Aorta (tissue), 5 donors: ENCODE results near the gene PGGHG. TPM values are rescaled to one million over a fixed set of nuclear protein-coding genes. Genes with fewer than 3 reads are reported as not detected.
"Not testable (repeated sequence)": the region's sequence is repeated elsewhere in the genome, so short reads cannot be mapped to it uniquely, and the experiment has no call there.

Experiments
- ATAC-seq: fragments of 200-7000 bp; cut with Tn5 transposase; one replicate; pipeline ENCODE4 v1.9.1; 2022; ENCODE audit warnings: moderate library complexity; ENCODE audit not compliant: low FRiP score
- DNase-seq, 2 donors: peaks; one replicate each; pipeline ENCODE4 v3.0.0-alpha.2; 2020
- H3K27ac ChIP-seq, 2 donors: one replicate each; pipeline ENCODE4 v1.5.1; 2013; ENCODE audit warnings: low read length in 2 of 2, mild to moderate bottlenecking in 2 of 2, moderate library complexity in 2 of 2, control low read depth in 1 of 2, inconsistent platforms in 1 of 2, low read depth in 1 of 2
- H3K27me3 ChIP-seq, 2 donors: one replicate each; pipeline ENCODE4 v1.6.1; 2013; ENCODE audit warnings: control low read depth in 1 of 2, low read length in 1 of 2, mild to moderate bottlenecking in 1 of 2, moderate library complexity in 1 of 2; ENCODE audit not compliant: insufficient read depth in 2 of 2, control insufficient read depth in 1 of 2
- H3K36me3 ChIP-seq, 2 donors: one replicate each; pipeline ENCODE4 v1.6.1; 2013; ENCODE audit warnings: control low read depth in 1 of 2, low read length in 1 of 2, mild to moderate bottlenecking in 1 of 2; ENCODE audit not compliant: insufficient read depth in 2 of 2, control insufficient read depth in 1 of 2
- H3K4me1 ChIP-seq, 2 donors: one replicate each; pipeline ENCODE4 v1.6.1; 2013; ENCODE audit warnings: low read length in 2 of 2, control low read depth in 1 of 2, mild to moderate bottlenecking in 1 of 2, moderate library complexity in 1 of 2; ENCODE audit not compliant: insufficient read depth in 2 of 2, control insufficient read depth in 1 of 2
- H3K4me3 ChIP-seq, 2 donors: one replicate each; pipeline ENCODE4 v1.5.1; 2013; ENCODE audit warnings: low read length in 2 of 2, control low read depth in 1 of 2, mild to moderate bottlenecking in 1 of 2
- H3K9me3 ChIP-seq: one replicate; pipeline ENCODE4 v1.6.1; 2013; ENCODE audit warnings: mild to moderate bottlenecking, low read length; ENCODE audit not compliant: control insufficient read depth
- WGBS, 2 donors: extraction: QIAGEN DNeasy Blood & Tissue Kit; methylation state at CpG; one replicate each; pipeline ENCODE4 v1.1.7; 2013; 5-methylcytosine and 5-hydroxymethylcytosine counted together
- intact Hi-C, 2 donors: fragments of 100-400 bp; cut with DNase I; formaldehyde crosslinking; loops; one replicate each; pipeline versions ENCODE4 v1.14.2 to v1.15.0; 2022
- polyA plus RNA-seq, 2 donors: library from polyadenylated mRNA; stranded (reverse); fragments of 200-250 nt; gene quantifications; one replicate each; pipeline ENCODE4 v1.2.3, GENCODE V29; 2013
- total RNA-seq, 2 donors: library from RNA; stranded (reverse); fragmentation: NEBNext Ultra II Directional; extraction: Animal tissue kit (Norgen Biotek cat#: 25700); gene quantifications; one replicate each; pipeline ENCODE4 v1.2.1, GENCODE V29; 2021
- donor health status: healthy with polysubstance abuse.
- donor health status: Bipolar disorder and iron deficiency.
- donor health status: DM: no; HTN: no; CAD: no.
- donor health status: DM: no; HTN: no; CAD: no.
- donor health status: DM: yes; HTN: yes; CAD: no.

Gene PGGHG
- total and polyA plus RNA-seq, 4 donors = 23.9 to 197 (median 51.8) TPM

DNA sequence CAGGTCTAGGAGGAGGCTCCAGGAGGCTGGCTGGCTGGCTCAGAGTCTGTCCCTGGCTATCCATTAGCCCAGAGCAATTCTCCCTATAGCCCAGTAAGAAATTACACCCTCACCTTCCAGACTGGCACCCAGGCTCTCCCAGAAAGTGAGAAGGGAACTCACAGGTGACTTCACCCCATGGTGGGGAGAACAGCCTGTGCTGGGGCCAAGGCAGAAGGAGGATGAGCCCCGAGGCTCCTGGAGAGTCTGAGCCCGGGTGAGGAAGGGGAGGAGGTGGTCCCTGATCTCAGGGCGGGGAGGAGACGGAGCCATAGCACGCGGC, 25.6 kb downstream of the PGGHG start:
- H3K36me3 ChIP-seq, H3K27me3 ChIP-seq, ATAC-seq, H3K9me3 ChIP-seq, H3K4me1 ChIP-seq, H3K27ac ChIP-seq, intact Hi-C loops, H3K4me3 ChIP-seq: not testable (repeated sequence)
- 73 to 81% methylated on average over 6 of the region's 6 CpGs for WGBS, 2 donors
- DNase-seq = peak in 1 of 2 donors; percentile 41

DNA sequence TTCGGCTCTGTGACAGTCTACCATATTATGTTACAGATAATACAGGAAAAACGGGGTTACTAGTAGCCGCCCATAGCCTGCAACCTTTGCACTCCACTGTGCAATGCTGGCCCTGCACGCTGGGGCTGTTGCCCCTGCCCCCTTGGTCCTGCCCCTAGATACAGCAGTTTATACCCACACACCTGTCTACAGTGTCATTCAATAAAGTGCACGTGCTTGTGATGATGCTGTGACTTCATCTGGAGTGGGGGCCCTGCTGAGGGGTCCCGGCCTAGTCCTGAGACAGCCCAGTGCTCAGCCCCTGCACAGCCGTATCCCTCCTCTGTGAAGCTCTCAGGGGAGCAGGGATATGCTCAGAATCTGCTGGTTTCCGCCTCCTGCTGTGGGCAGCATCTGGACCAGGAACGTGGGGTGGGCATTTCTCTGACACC, 26.1 kb downstream of the PGGHG start:
- Histone ChIP-seq H3K27me3 (no peaks in the 10 kb centered on the region), H3K36me3 (no peaks in the 10 kb centered on the region), H3K4me1 (no peaks in the 10 kb centered on the region), H3K9me3 (no peaks in the 10 kb centered on the region), H3K27ac (no peak overlapping the region), H3K4me3 (no peak overlapping the region)
- intact Hi-C loops = no loop called here
- peak in 1 of 2 donors; percentile 44 for DNase-seq
- 90 to 94% methylated on average over 9 of the region's 9 CpGs for WGBS, 2 donors
- ATAC-seq = no peak

DNA sequence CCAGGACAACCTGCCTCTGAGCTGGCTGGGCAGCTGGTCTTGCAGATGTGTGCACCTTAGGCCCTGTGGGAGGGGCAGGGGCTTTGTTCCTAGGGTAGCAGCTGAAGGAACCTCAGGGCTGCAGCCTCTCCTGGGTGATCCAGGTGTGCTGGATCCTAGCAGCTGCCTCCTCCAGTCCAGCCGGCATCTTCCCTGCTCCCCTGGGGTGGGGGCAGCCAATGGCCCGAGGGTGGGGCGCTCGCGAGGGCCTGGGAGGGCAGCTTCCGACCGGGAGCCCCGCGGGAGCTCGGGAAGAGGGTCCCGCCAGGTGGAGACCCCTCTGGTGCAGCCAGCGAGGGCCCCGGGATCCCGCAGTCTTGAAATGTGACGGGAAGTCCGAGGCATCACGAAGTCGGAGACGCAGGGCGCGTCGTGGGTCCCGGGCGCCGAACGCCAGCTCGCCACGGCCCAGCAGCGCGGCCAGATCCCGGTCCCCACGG, 26.6 kb downstream of the PGGHG start:
- no peak for ATAC-seq
- Histone ChIP-seq H3K9me3 (no peaks in the 10 kb centered on the region), H3K36me3 (no peaks in the 10 kb centered on the region), H3K27ac (no peak overlapping the region), H3K4me3 (no peak overlapping the region), H3K27me3 (no peaks in the 10 kb centered on the region), H3K4me1 (no peaks in the 10 kb centered on the region)
- WGBS, 2 donors = 63 to 71% methylated on average over 25 to 32 of the region's 32 CpGs
- peak in 1 of 2 donors; percentile 47 for DNase-seq
- intact Hi-C loops = no loop called here

DNA sequence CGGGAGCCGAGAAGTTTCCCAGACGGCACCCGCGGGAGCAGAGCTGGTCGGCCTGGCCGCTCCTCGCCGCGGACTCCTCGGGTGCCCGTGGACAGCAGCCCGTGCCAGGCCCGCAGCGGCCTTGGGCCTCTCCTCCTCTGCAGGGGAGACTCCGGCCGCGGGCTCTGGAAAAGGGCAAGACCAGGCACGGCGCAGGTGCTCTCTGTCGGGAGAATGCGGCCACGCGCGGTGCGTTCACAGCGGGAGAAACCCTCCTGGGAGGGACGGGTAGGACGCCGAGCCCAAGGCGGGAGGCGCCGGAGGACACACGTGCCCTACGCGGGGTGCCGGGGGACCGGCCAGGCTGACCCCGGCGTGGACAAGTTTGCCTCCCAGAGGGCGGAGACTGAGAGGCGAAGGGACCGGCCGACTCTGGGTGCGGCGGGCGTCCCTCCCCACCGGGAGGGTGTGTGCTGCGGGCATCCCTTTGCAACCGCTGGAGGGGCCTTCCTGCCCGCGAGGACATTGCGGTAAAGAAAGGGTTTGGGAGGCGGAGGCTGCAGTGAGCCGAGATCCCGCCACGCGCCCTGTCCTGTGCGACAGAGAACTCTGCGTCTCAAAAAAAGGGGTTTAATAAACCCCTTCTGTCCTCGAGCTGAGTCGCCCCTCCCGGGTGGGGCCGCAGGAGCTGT, 27.2 kb downstream of the PGGHG start:
- Histone ChIP-seq H3K9me3 (no peaks in the 10 kb centered on the region), H3K4me3 (no peak overlapping the region), H3K27ac (no peak overlapping the region), H3K36me3 (no peaks in the 10 kb centered on the region), H3K4me1 (no peaks in the 10 kb centered on the region), H3K27me3 (no peaks in the 10 kb centered on the region)
- DNase-seq (peak in 1 of 2 donors; percentile 81), ATAC-seq (no peak)
- intact Hi-C loops = no loop called here
- 16 to 24% methylated on average over 59 to 64 of the region's 64 CpGs for WGBS, 2 donors

DNA sequence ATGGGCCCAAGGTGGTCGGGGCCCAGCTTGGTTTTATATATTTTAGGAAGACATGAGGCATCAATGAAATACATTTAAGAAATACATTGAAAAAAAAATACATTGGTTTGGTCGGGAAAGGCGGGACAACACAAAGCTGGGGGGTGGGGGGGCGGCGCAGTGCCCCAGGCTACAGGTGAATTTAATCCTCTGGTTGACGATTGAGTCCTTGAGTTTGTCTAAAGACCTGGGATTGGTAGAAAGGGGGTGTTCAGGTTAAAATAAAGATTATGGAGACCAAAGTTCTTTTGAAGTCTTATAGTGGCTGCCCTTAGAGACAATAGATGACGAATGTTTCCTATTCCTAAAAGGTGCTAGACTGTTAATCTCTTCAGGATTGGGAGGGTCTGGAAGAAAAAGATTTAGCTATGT, 28.0 kb downstream of the PGGHG start:
- Histone ChIP-seq H3K27ac (no peak overlapping the region), H3K27me3 (no peaks in the 10 kb centered on the region), H3K4me3 (no peak overlapping the region), H3K36me3 (no peaks in the 10 kb centered on the region), H3K9me3 (no peaks in the 10 kb centered on the region), H3K4me1 (no peaks in the 10 kb centered on the region)
- ATAC-seq = no peak
- intact Hi-C loops = no loop called here
- DNase-seq = no peak
- 78 to 86% methylated on average over 7 of the region's 7 CpGs for WGBS, 2 donors

DNA sequence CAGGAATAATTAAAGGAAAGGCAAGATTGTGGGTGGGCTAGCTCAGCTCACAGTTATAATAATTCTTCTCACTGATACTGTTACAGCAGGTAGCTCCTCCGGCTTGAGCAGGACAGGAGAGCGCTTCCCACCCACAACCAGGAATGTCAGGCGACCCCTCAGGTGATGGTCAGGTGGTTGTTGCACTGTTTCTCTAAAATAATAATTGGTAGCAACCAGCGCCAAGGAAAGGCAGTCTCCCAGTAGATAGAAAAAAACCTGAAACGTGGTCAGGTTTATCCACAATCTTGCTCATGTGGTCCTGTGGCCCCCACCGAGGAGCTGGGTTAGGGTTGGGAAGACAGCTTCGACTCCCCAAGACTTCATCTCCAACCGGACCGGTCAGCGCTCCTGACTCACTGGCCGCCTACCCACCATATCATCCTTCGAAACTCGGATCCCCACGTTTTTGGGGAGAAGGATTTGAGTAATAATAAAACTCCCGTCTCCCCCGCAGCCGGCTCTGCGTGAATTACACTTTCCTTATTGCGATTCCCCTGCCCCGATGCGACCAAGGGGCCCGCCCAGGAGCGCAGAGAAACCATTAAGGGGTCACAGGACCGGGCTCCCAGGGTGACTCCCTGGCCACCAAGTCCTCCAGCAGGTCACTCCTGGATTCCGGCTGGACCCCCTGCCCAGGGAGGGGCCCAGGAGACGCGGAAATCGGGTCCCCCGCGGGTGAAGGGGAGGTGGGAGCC, 28.9 kb downstream of the PGGHG start:
- peak in 1 of 2 donors; percentile 53 for DNase-seq
- 34 to 38% methylated on average over 13 to 15 of the region's 30 CpGs for WGBS, 2 donors
- ATAC-seq = not testable (repeated sequence)

DNA sequence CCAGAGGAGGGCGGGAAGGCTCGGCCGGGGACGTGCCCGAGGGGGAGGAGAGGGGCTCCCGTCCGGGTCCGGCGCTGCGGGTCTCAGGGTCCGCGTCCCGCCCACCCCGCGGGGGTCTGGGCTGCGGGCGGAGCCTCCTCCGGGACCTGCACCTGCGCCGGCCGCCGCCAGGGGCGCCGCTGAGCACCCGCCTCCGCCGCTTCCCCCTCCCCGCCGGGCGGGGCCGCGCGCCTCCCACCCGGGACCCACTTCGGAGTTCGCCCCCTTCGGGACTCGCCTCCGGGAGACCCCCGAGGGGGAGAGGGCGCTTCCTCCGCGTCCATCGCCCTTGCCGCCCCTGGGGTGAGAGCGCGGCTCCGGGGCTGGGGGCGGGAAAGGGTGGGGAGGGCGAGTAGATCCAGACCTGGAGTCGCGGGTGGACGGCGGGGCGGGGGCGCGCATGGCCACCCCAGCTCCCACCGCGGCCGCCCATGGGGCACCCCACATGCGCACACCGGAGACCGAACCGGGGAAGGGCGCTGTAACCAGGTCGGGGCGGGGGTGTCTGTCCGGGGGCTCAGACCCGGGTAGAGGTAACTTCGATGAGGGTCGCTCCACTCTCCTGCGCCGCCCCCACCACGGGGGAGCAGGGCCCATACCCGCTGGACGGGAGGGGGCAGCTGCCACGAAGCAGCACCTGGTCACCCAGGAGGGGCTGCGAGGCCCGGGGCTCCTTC, 29.6 kb downstream of the PGGHG start:
- H3K27me3 ChIP-seq, H3K36me3 ChIP-seq, intact Hi-C loops, H3K4me1 ChIP-seq, H3K9me3 ChIP-seq: not testable (repeated sequence)
- ATAC-seq = peak; percentile 87
- peak overlapping the region in 1 of 2 donors; percentile 41 for H3K4me3 ChIP-seq
- peak overlapping the region in 1 of 2 donors; percentile 73 for H3K27ac ChIP-seq
- DNase-seq = peak in 1 of 2 donors; percentile 74
- 0 to 2% methylated on average over 12 to 16 of the region's 79 CpGs for WGBS, 2 donors

More for the DNA sequence above, 28.9 kb downstream of the PGGHG start:
- H3K27me3 ChIP-seq, H3K27ac ChIP-seq, H3K4me3 ChIP-seq, H3K9me3 ChIP-seq, intact Hi-C loops, H3K36me3 ChIP-seq, H3K4me1 ChIP-seq: not testable (repeated sequence)

DNA sequence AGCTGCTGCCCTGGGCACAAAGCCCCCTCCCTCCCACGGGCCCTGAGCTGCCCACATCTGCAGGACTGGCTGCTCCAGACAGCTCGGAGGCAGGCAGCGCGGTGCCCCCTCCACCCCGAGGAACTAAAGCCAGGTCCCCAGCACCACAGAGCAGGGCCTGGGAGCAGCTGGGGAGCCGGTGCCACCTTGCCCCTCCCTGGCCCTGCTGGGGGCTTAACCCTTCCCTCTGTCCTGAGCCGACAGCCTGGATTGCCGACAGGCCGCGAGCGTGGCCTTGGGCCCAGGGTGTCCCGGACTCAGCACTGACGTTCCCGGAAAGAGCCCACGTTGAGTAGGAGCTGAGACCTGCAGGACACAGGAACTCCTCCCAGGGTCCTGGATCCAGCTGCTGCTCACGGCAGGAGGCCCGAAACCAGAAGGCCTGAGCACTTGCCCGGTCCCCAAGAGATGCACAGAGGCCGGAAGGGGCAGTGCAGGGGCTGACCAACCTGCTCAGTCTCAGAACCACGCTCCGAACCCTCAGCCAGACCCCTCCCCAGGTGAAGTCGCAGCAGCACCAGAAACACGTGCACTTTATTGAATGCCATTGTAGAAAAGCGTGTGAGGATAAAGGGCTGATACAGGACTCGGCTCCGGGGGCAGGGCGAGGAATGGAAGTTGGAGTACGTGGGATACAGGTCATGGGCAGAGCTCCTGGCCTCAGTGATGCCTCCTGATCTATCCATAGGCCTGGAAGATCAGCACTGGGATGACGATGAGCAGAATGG, 30.4 kb downstream of the PGGHG start:
- H3K9me3 ChIP-seq, H3K36me3 ChIP-seq, DNase-seq, H3K4me1 ChIP-seq, H3K27me3 ChIP-seq, intact Hi-C loops: not testable (repeated sequence)
- WGBS, 2 donors = 1 to 2% methylated on average over 17 to 20 of the region's 29 CpGs
- ATAC-seq = peak; percentile 54
- Histone ChIP-seq H3K4me3 (peak overlapping the region in 1 of 2 donors; percentile 87), H3K27ac (peak overlapping the region; percentile 58 to 73)
